Astrocyte (in vitro differentiated cells and primary cell): ENCODE measurements around the gene PPM1B. TPM values are rescaled to one million over a fixed set of nuclear protein-coding genes. Genes with fewer than 3 reads are reported as not detected.
"Not testable (repeated sequence)": the region's sequence is repeated elsewhere in the genome, so short reads cannot be mapped to it uniquely, and the experiment has no call there.

Source experiments
- DNase-seq: peaks from one replicate; pipeline ENCODE4 v3.0.0-alpha.2; 2010; ENCODE audit warnings: low read depth
- FAIRE-seq: peaks from 2 replicates; lab custom pipeline; 2011; peaks lifted over from hg19 to GRCh38; lab: Jason Lieb, UNC
- H2AFZ ChIP-seq: 2 replicates; pipeline ENCODE4 v1.6.0; 2012; ENCODE audit warnings: low read depth, low read length, inconsistent platforms
- H3K27ac ChIP-seq: 2 replicates; pipeline ENCODE4 v1.5.1; 2011; ENCODE audit warnings: low read depth, low read length, inconsistent platforms
- H3K27me3 ChIP-seq: 2 replicates; pipeline ENCODE4 v1.6.0; 2011; ENCODE audit warnings: low read length, inconsistent platforms; ENCODE audit not compliant: insufficient read depth
- H3K36me3 ChIP-seq: 2 replicates; pipeline ENCODE4 v1.5.1; 2011; ENCODE audit warnings: low read length, inconsistent platforms; ENCODE audit not compliant: insufficient read depth
- H3K4me1 ChIP-seq: 2 replicates; pipeline ENCODE4 v1.5.1; 2011; ENCODE audit warnings: low read length, inconsistent platforms; ENCODE audit not compliant: insufficient read depth
- H3K4me2 ChIP-seq: 2 replicates; pipeline ENCODE4 v1.6.0; 2012; ENCODE audit warnings: low read length, inconsistent platforms
- H3K4me3 ChIP-seq: 2 replicates; pipeline ENCODE4 v1.5.1; 2011; ENCODE audit warnings: low read depth, mild to moderate bottlenecking, low read length, inconsistent platforms; ENCODE audit not compliant: insufficient read depth
- H3K79me2 ChIP-seq: 2 replicates; pipeline ENCODE4 v1.6.0; 2012; ENCODE audit warnings: mild to moderate bottlenecking, low read length, inconsistent platforms; ENCODE audit not compliant: insufficient read depth
- H3K9ac ChIP-seq: 2 replicates; pipeline ENCODE4 v1.6.0; 2012; ENCODE audit warnings: mild to moderate bottlenecking, low read length, inconsistent platforms
- H3K9me3 ChIP-seq: 2 replicates; pipeline ENCODE4 v1.5.1; 2012; ENCODE audit warnings: low read depth, mild to moderate bottlenecking, low read length, inconsistent platforms; ENCODE audit not compliant: insufficient read depth
- H4K20me1 ChIP-seq: 2 replicates; pipeline ENCODE4 v1.6.0; 2012; ENCODE audit warnings: low read length, inconsistent platforms; ENCODE audit not compliant: insufficient read depth
- H3K27ac Mint-ChIP-seq: one replicate; pipeline ENCODE4 v1.8.0; 2021; ENCODE audit warnings: mild to moderate bottlenecking, mixed read lengths; ENCODE audit not compliant: unreplicated experiment
- H3K27me3 Mint-ChIP-seq: one replicate; pipeline ENCODE4 v1.8.0; 2021; ENCODE audit warnings: low read depth, mixed read lengths; ENCODE audit not compliant: unreplicated experiment
- H3K36me3 Mint-ChIP-seq: one replicate; pipeline ENCODE4 v1.8.0; 2021; ENCODE audit warnings: low read depth, mixed read lengths; ENCODE audit not compliant: unreplicated experiment
- H3K4me1 Mint-ChIP-seq: one replicate; pipeline ENCODE4 v1.8.0; 2021; ENCODE audit warnings: low read depth, mixed read lengths; ENCODE audit not compliant: unreplicated experiment
- H3K4me3 Mint-ChIP-seq: one replicate; pipeline ENCODE4 v1.8.0; 2021; ENCODE audit warnings: mild to moderate bottlenecking, moderate library complexity, mixed read lengths; ENCODE audit not compliant: unreplicated experiment
- H3K9me3 Mint-ChIP-seq: one replicate; pipeline ENCODE4 v1.8.0; 2021; ENCODE audit warnings: mild to moderate bottlenecking, mixed read lengths; ENCODE audit not compliant: unreplicated experiment
- CTCF ChIP-seq: IDR thresholded peaks from 2 replicates; pipeline ENCODE4 v1.5.1; 2011; ENCODE audit warnings: low read depth, mild to moderate bottlenecking, inconsistent platforms, low read length, moderate library complexity; ENCODE audit not compliant: insufficient read depth
- EZH2 ChIP-seq: IDR thresholded peaks from 2 replicates; pipeline ENCODE4 v1.6.1; 2012; ENCODE audit warnings: mild to moderate bottlenecking, low read length, inconsistent platforms; ENCODE audit not compliant: insufficient read depth
- total RNA-seq: library from RNA; stranded (reverse); gene quantifications from 2 replicates; pipeline ENCODE4 v1.2.1, GENCODE V29; 2021

Gene PPM1B
- total RNA-seq, 1 donor from 2014 or later: 39.4 TPM

DNA sequence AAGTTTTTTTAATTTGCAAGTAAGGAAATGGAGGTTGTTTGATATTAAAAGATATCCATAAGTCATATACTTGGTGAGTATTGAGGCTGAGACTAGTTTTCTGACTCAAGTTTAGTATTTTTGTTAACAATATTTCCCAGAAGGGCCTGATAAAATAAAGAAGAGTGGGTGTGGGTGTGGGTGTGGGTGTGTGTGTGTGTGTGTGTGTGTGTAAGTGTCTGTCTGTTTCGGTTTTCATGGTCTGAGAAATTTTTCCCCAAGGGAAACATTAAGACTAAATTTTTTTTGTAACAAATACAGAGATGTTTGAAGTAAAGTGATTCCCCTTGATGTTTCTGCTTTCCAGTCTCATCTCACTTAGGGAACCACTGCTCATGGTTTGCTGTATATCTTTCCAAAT lies 36.5 kb downstream of the PPM1B start:
- DNase-seq (no peak), FAIRE-seq (no peak)
- Histone ChIP-seq H4K20me1 (peaks cover 29% of the 10 kb centered on the region), H3K4me2 (no peak overlapping the region), H2AFZ (no peak overlapping the region), H3K27ac (no peak overlapping the region), H3K79me2 (peaks cover 49% of the 10 kb centered on the region), H3K4me3 (no peak overlapping the region), H3K27me3 (no peaks in the 10 kb centered on the region), H3K9me3 (no peaks in the 10 kb centered on the region), H3K9ac (no peak overlapping the region), H3K4me1 (no peaks in the 10 kb centered on the region), H3K36me3 (no peaks in the 10 kb centered on the region)
- H3K36me3 Mint-ChIP-seq: peaks cover 11% of the 10 kb centered on the region
- no peak for TF ChIP-seq EZH2
- TF ChIP-seq CTCF: no peak
- no peak overlapping the region for H3K4me3 Mint-ChIP-seq
- no peaks in the 10 kb centered on the region for H3K27me3 Mint-ChIP-seq
- H3K27ac Mint-ChIP-seq: no peak overlapping the region
- no peaks in the 10 kb centered on the region for H3K9me3 Mint-ChIP-seq
- H3K4me1 Mint-ChIP-seq: peaks cover 5% of the 10 kb centered on the region

DNA sequence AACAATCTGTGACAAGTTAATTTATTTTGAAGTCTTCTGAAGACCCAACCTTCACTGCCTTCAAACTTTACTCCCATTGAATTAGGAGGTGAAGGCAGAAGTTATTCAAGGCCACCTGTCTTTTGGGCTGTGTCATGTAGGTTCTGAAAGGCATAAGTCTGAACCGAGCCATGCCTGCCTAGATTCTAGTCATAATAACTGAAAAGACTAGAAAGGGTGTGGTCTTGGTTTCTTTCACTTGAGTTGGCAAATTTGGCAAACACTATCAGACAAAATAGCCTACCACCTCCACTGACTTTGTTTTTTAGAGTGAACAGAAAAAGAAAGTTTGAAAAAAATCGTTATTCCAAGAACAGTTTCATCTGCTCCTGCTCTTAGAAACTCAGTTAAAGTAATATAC lies 38.4 kb downstream of the PPM1B start:
- H3K36me3 Mint-ChIP-seq: peaks cover 11% of the 10 kb centered on the region
- Histone ChIP-seq H3K4me2 (no peak overlapping the region), H4K20me1 (peaks cover 22% of the 10 kb centered on the region), H3K9ac (no peak overlapping the region), H3K4me3 (no peak overlapping the region), H2AFZ (no peak overlapping the region), H3K36me3 (no peaks in the 10 kb centered on the region), H3K27me3 (no peaks in the 10 kb centered on the region), H3K4me1 (no peaks in the 10 kb centered on the region), H3K79me2 (peaks cover 37% of the 10 kb centered on the region), H3K27ac (no peak overlapping the region), H3K9me3 (no peaks in the 10 kb centered on the region)
- no peak for TF ChIP-seq CTCF
- TF ChIP-seq EZH2: no peak
- H3K9me3 Mint-ChIP-seq: peaks cover 3% of the 10 kb centered on the region
- peaks cover 6% of the 10 kb centered on the region for H3K4me1 Mint-ChIP-seq
- no peaks in the 10 kb centered on the region for H3K27me3 Mint-ChIP-seq
- no peak overlapping the region for H3K27ac Mint-ChIP-seq
- no peak for DNase-seq
- no peak for FAIRE-seq
- H3K4me3 Mint-ChIP-seq: no peak overlapping the region

DNA sequence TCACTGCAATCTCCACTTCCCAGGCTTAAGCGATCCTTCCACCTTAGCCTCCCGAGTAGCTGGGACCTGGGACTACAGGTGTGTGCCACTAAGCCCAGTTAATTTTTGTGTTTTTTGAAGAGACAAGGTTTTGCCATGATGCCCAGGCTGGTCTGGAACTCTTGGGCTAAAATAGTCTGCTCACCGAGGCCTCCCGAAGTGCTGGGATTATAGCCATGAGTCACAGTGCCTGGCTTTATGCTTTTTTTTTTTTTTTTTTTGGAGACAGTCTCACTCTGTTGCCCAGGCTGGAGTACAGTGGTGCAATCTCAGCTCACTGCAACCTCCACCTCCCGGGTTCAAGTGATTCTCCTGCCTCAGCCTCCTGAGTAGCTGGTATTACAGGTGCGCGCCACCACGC lies 39.0 kb downstream of the PPM1B start:
- not testable (repeated sequence) for H3K27ac Mint-ChIP-seq, FAIRE-seq, H3K4me3 Mint-ChIP-seq, H3K4me2 ChIP-seq, H3K9ac ChIP-seq, H3K9me3 Mint-ChIP-seq, H2AFZ ChIP-seq, H3K27me3 ChIP-seq, H3K36me3 ChIP-seq, H3K4me3 ChIP-seq, H3K27ac ChIP-seq, H3K9me3 ChIP-seq, H3K4me1 Mint-ChIP-seq, H3K4me1 ChIP-seq, DNase-seq, H3K27me3 Mint-ChIP-seq
- peaks cover 22% of the 10 kb centered on the region for H4K20me1 ChIP-seq
- peaks cover 11% of the 10 kb centered on the region for H3K36me3 Mint-ChIP-seq
- peaks cover 37% of the 10 kb centered on the region for H3K79me2 ChIP-seq
